Activated T-cell treated with anti-CD3 and anti-CD28 coated beads, Interleukin-2, amount 50 U/mL, for 72 hours (primary cell): ENCODE results near the gene TENM4. TPM values are rescaled to one million over a fixed set of nuclear protein-coding genes. Genes with fewer than 3 reads are reported as not detected.

Experiments used
- ATAC-seq, 2 donors: fragments of 150-1000 bp; cut with Tn5 transposase; replicated peaks in 1 of 2; 2 replicates each; pipeline ENCODE4 v1.10.0; 2021; ENCODE audit warnings: moderate library complexity in 2 of 2, mild to moderate bottlenecking in 1 of 2
- DNase-seq, 2 donors: peaks; one replicate each; pipeline ENCODE4 v3.0.0; 2021 to 2022; ENCODE audit warnings: mixed read lengths in 1 of 2
- H3K27ac Mint-ChIP-seq: one replicate; pipeline ENCODE4 v1.8.0; 2022; ENCODE audit warnings: mild to moderate bottlenecking, moderate library complexity, mixed read lengths
- H3K27me3 Mint-ChIP-seq: one replicate; pipeline ENCODE4 v1.8.0; 2022; ENCODE audit warnings: low read depth, mixed read lengths
- H3K36me3 Mint-ChIP-seq, 2 donors: one replicate each; pipeline ENCODE4 v1.8.0; 2022; ENCODE audit warnings: mixed read lengths in 2 of 2, mild to moderate bottlenecking in 1 of 2; ENCODE audit not compliant: insufficient read depth in 2 of 2
- H3K4me1 Mint-ChIP-seq: one replicate; pipeline ENCODE4 v1.8.0; 2022; ENCODE audit warnings: low read depth, mixed read lengths
- H3K4me3 Mint-ChIP-seq, 2 donors: one replicate each; pipeline ENCODE4 v1.8.0; 2022; ENCODE audit warnings: mild to moderate bottlenecking in 2 of 2, mixed read lengths in 2 of 2, moderate library complexity in 2 of 2
- H3K9me3 Mint-ChIP-seq, 2 donors: one replicate each; pipeline ENCODE4 v1.8.0; 2022; ENCODE audit warnings: mixed read lengths in 2 of 2
- total RNA-seq, 2 donors: library from RNA; stranded (reverse); gene quantifications; one replicate each; pipeline ENCODE4 v1.2.3, GENCODE V29; 2022

The TENM4 gene
- total RNA-seq, 2 donors from 2014 or later = 0.21 TPM; not detected in 1

GRCh38 chr11:78767027-78767932 is 673.5 kb downstream of the TENM4 start:
- no peak for DNase-seq
- Mint-ChIP-seq H3K9me3 (no peaks in the 10 kb centered on the region), H3K36me3 (no peaks in the 10 kb centered on the region), H3K4me3 (no peak overlapping the region), H3K27ac (no peak overlapping the region), H3K4me1 (no peaks in the 10 kb centered on the region), H3K27me3 (peaks cover 7% of the 10 kb centered on the region)
- no peak for ATAC-seq

DNA sequence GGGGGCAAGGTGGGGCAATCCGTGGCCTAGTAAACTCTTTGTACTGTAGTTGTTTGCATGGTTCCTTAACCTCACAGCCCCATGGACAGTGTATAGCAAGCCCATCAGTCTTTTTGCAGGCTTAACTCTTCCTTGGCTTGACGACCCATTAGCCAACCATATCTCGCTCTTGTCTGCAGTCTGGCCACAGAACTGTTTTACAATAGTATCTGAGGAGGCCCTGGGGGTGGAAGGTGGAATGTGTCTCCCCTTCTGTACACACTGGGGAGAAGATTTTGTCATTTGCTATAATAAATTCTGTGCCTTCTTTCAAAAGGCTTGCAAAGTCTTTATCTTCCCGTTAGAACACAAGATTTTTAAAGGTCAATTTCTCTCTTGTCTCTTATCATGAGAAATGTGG is 675.9 kb downstream of the TENM4 start:
- no peak overlapping the region for H3K27ac Mint-ChIP-seq
- H3K9me3 Mint-ChIP-seq = no peaks in the 10 kb centered on the region
- H3K4me3 Mint-ChIP-seq = no peak overlapping the region
- no peaks in the 10 kb centered on the region for H3K4me1 Mint-ChIP-seq
- H3K36me3 Mint-ChIP-seq = no peaks in the 10 kb centered on the region
- DNase-seq (no peak), ATAC-seq (no peak)
- no peaks in the 10 kb centered on the region for H3K27me3 Mint-ChIP-seq

DNA sequence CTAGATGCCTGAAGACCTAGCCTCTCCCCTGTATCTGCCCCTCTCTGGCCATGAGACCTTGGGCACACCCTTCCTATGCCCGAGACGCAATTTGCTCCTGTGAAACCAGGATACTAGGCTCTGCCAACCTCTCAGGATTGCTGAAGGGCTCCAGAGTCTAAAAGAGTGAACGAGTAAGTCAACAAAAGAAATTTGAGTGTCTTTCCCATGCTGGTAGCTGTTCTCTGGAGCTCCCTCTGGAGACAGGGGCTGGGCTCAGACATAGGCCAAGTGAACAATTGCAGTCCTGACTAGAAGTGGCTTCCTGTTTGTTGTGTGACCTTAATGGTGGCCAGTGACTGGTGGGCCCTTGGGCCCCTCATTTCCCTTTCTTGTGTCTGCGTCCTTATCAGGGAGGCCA is 677.2 kb downstream of the TENM4 start:
- no peaks in the 10 kb centered on the region for H3K27me3 Mint-ChIP-seq
- no peak for ATAC-seq
- H3K9me3 Mint-ChIP-seq = no peaks in the 10 kb centered on the region
- H3K4me3 Mint-ChIP-seq = no peak overlapping the region
- H3K36me3 Mint-ChIP-seq = no peaks in the 10 kb centered on the region
- H3K27ac Mint-ChIP-seq = no peak overlapping the region
- DNase-seq = no peak
- H3K4me1 Mint-ChIP-seq = no peaks in the 10 kb centered on the region

DNA sequence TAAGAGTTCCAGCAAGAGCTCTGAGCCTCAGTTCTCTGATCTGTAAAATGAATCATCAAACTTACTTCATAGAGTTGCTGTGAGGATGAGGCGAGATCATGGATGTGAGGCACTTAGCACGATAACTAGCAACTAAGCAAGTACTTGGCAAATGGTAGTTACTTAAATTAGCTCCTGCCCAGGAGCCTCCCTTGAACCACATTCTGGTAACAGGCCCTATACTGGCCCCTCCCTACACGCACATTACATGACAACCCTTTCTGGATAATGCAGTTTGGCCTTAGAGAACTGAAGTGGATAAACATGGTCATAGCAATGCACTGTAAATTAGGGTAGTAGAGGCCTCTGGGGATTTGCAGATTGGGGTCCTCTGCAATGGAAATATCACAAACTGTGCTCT is 678.7 kb downstream of the TENM4 start:
- Mint-ChIP-seq H3K27me3 (no peaks in the 10 kb centered on the region), H3K36me3 (no peaks in the 10 kb centered on the region), H3K4me1 (no peaks in the 10 kb centered on the region), H3K9me3 (no peaks in the 10 kb centered on the region), H3K4me3 (no peak overlapping the region), H3K27ac (no peak overlapping the region)
- no peak for DNase-seq
- ATAC-seq = no peak

DNA sequence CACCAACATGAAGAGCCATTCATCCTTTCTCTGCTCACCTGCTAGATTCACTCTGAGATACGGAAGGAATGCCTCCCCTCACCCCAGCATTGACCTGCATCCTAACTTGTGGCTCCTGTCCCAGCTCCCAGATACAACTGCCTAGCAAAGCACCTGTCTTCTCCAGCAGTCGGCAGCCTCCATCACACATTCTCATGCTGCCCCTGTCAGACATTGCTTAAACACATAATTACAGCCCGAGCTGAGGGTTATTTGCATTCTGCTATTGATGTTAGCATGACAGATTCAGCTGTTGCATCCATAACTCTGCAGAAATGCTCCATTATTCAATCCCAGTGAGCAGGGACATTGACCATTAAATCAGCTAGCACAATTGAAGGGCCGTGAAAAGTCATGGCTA is 681.8 kb downstream of the TENM4 start:
- DNase-seq (no peak), ATAC-seq (no peak)
- no peaks in the 10 kb centered on the region for H3K36me3 Mint-ChIP-seq
- H3K4me1 Mint-ChIP-seq = no peaks in the 10 kb centered on the region
- H3K27me3 Mint-ChIP-seq = no peaks in the 10 kb centered on the region
- no peak overlapping the region for H3K27ac Mint-ChIP-seq
- no peaks in the 10 kb centered on the region for H3K9me3 Mint-ChIP-seq
- H3K4me3 Mint-ChIP-seq = no peak overlapping the region

- no peaks in the 10 kb centered on the region for H3K36me3 Mint-ChIP-seq
- no peak overlapping the region for H3K4me3 Mint-ChIP-seq
- no peaks in the 10 kb centered on the region for H3K9me3 Mint-ChIP-seq
- DNase-seq (no peak), ATAC-seq (no peak)
- H3K4me1 Mint-ChIP-seq = no peaks in the 10 kb centered on the region
- H3K27ac Mint-ChIP-seq = no peak overlapping the region
- peaks cover 25% of the 10 kb centered on the region for H3K27me3 Mint-ChIP-seq
These were observed 687.5 kb downstream of the TENM4 start for GRCh38 chr11:78753297-78753696.

- DNase-seq = no peak
- no peaks in the 10 kb centered on the region for H3K4me1 Mint-ChIP-seq
- H3K4me3 Mint-ChIP-seq = no peak overlapping the region
- H3K36me3 Mint-ChIP-seq = no peaks in the 10 kb centered on the region
- H3K27me3 Mint-ChIP-seq = peaks cover 25% of the 10 kb centered on the region
- H3K27ac Mint-ChIP-seq = no peak overlapping the region
- no peak for ATAC-seq
- H3K9me3 Mint-ChIP-seq = no peaks in the 10 kb centered on the region
These were observed 688.3 kb downstream of the TENM4 start for GRCh38 chr11:78752494-78752893.

DNA sequence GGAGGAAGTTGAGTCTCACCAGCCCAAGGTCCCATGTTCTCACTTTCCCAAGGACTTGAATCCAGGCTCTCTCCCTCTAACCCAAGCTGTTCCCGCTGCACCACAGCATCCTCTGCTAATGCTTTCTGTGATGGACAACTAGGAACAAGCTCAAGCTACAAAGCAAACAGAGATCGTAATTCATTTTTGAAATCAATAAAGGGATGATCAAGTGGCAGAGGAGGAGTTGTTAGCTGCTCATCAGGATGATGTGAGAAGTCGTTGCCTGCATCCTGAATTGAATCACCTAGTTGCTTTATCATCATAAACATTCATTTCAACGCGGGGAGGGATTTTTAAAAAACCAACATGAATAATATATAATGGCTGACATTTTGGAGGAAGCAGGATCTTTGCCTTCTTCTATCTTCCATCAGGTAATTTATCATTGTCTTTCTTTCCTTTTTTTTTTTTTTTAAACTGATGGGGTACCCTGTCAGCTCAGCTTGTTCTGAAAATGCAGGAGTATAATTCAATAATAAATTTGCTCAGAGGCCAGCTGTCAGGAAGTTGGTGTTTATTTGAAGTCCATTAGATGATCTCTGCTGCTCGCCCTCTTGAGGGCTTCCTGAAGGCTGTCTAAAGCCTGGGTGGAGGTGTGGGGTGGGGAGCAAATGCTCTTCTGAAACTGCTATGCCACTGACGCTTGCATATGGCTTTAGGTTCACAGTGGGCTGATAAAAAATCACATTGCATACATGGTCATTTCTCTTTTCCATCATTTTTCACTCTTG is 691.7 kb downstream of the TENM4 start:
- no peaks in the 10 kb centered on the region for H3K4me1 Mint-ChIP-seq
- H3K4me3 Mint-ChIP-seq = no peak overlapping the region
- no peak overlapping the region for H3K27ac Mint-ChIP-seq
- no peak for DNase-seq
- H3K27me3 Mint-ChIP-seq = peaks cover 25% of the 10 kb centered on the region
- ATAC-seq = no peak
- H3K36me3 Mint-ChIP-seq = no peaks in the 10 kb centered on the region
- no peaks in the 10 kb centered on the region for H3K9me3 Mint-ChIP-seq

- DNase-seq (no peak), ATAC-seq (no peak)
- no peaks in the 10 kb centered on the region for H3K9me3 Mint-ChIP-seq
- H3K4me1 Mint-ChIP-seq = no peaks in the 10 kb centered on the region
- H3K27ac Mint-ChIP-seq = no peak overlapping the region
- peaks cover 10% of the 10 kb centered on the region for H3K27me3 Mint-ChIP-seq
- H3K4me3 Mint-ChIP-seq = no peak overlapping the region
- H3K36me3 Mint-ChIP-seq = no peaks in the 10 kb centered on the region
These were observed 695.9 kb downstream of the TENM4 start for GRCh38 chr11:78744949-78745348.

DNA sequence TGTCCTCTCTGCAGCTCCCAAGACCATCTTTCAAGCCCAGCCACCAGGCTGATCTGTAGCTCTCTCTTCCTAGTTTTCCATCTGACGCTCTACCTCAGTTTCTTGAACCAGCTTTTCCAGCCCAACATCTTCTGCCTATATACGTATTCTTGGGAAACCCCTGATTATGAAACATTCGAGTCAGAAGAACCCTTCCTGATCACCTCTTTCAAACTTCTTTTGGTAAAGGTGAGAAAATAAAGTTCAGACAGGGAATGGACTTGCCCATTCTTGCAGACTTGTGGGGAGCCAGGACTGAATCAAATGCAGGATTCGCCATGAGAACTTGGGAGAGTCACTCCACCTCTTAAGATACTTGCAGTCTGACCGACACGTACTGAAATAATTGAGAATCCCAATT is 696.6 kb downstream of the TENM4 start:
- ATAC-seq (no peak), DNase-seq (no peak)
- Mint-ChIP-seq H3K27ac (no peak overlapping the region), H3K4me1 (no peaks in the 10 kb centered on the region), H3K4me3 (no peak overlapping the region), H3K36me3 (no peaks in the 10 kb centered on the region), H3K27me3 (peaks cover 4% of the 10 kb centered on the region), H3K9me3 (no peaks in the 10 kb centered on the region)

GRCh38 chr11:78742430-78742829 is 698.4 kb downstream of the TENM4 start:
- no peak overlapping the region for H3K27ac Mint-ChIP-seq
- ATAC-seq (no peak), DNase-seq (no peak)
- H3K4me1 Mint-ChIP-seq = no peaks in the 10 kb centered on the region
- no peaks in the 10 kb centered on the region for H3K36me3 Mint-ChIP-seq
- no peaks in the 10 kb centered on the region for H3K27me3 Mint-ChIP-seq
- no peak overlapping the region for H3K4me3 Mint-ChIP-seq
- no peaks in the 10 kb centered on the region for H3K9me3 Mint-ChIP-seq

- no peak for DNase-seq
- no peaks in the 10 kb centered on the region for H3K36me3 Mint-ChIP-seq
- no peak overlapping the region for H3K27ac Mint-ChIP-seq
- peaks cover under 1% of the 10 kb centered on the region for H3K27me3 Mint-ChIP-seq
- H3K4me3 Mint-ChIP-seq = no peak overlapping the region
- no peaks in the 10 kb centered on the region for H3K4me1 Mint-ChIP-seq
- H3K9me3 Mint-ChIP-seq = no peaks in the 10 kb centered on the region
- no peak for ATAC-seq
These were observed 699.1 kb downstream of the TENM4 start for GRCh38 chr11:78741741-78742140.

DNA sequence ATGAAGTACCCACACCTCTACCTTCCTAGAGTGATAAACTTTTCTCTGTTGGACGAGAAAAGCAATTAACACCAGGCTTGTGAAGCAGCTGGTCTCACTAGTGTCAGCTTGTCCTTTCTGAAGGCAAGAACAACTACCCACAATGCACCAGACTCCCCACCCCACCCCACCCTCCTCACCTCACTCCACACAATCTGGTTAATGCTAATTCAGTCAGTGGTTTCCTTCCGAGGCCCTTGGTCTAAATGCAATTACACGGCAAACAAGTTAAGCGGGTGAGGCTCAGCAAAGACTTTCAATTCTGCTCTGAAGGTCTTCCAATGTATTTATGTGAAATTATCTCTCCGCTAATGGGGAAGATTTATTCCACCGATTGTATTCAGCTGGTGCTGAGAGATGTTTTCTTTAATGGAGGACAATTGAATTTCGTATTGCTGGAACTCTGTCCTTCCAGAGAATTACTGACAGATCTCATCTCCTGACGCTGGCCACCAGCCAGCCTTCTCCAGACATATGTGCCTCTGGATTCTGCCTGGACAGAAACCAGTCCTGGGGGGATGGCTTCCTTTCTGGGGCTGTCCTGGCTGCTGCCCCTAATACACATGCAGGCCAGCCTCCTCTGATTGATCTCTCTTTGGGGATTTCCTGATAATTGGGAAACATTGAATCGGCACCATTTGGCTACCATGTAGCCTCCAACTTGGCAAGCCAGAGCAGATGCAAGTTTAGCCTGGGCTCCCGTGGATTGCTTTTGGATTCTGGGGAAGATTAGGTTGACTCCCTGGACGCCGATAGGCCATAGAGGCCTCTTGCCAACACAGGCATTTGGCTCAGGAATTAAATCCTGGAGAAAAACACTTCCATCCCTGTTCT is 700.4 kb downstream of the TENM4 start:
- no peak for DNase-seq
- Mint-ChIP-seq H3K4me1 (no peaks in the 10 kb centered on the region), H3K27me3 (peaks cover 9% of the 10 kb centered on the region), H3K9me3 (no peaks in the 10 kb centered on the region), H3K27ac (no peak overlapping the region), H3K36me3 (no peaks in the 10 kb centered on the region), H3K4me3 (no peak overlapping the region)
- no peak for ATAC-seq
